Sigmoid colon (tissue), 7 donors: Measurements from ENCODE around the gene WRAP73. TPM values are rescaled to one million over a fixed set of nuclear protein-coding genes. Genes with fewer than 3 reads are reported as not detected.

Experiments used
- DNase-seq: peaks from one replicate; pipeline ENCODE4 v3.0.0-alpha.2; 2019
- H3K27ac ChIP-seq, 4 donors: fragments of 200-600 bp; sonication (generic); one replicate each; pipeline ENCODE4 v1.5.1; 2016 to 2019; ENCODE audit warnings: mild to moderate bottlenecking in 1 of 4
- H3K27me3 ChIP-seq, 3 donors: fragments of 200-600 bp; sonication (generic); one replicate each; pipeline ENCODE4 v1.5.1; 2019; ENCODE audit warnings: mild to moderate bottlenecking in 1 of 3
- H3K36me3 ChIP-seq, 4 donors: fragments of 200-600 bp; sonication (generic); one replicate each; pipeline ENCODE4 v1.5.1; 2016 to 2019
- H3K4me1 ChIP-seq, 4 donors: fragments of 200-600 bp; sonication (generic); one replicate each; pipeline ENCODE4 v1.5.1; 2017 to 2019
- H3K4me3 ChIP-seq, 4 donors: fragments of 200-600 bp; sonication (generic); one replicate each; pipeline ENCODE4 v1.5.1; 2017 to 2019; ENCODE audit warnings: mild to moderate bottlenecking in 2 of 4, moderate library complexity in 1 of 4
- H3K9me3 ChIP-seq, 4 donors: fragments of 200-600 bp in 3 of 4; sonication (generic) in 3 of 4; one replicate each; pipeline versions ENCODE4 v1.5.1 to v1.6.1; 2013 to 2019
- EP300 ChIP-seq, 4 donors: sonication (generic); formaldehyde crosslinking; IDR thresholded peaks; one replicate each; pipeline ENCODE4 v1.6.1; 2017; ENCODE audit warnings: antibody characterized with exemption in 4 of 4
- POLR2A ChIP-seq, 2 donors: fragments of 450-650 bp; IDR thresholded peaks; one replicate each; pipeline ENCODE4 v1.6.1; 2016; ENCODE audit warnings: antibody characterized with exemption in 2 of 2, mild to moderate bottlenecking in 2 of 2, moderate library complexity in 2 of 2
- POLR2AphosphoS5 ChIP-seq, 4 donors: sonication (generic); formaldehyde crosslinking; IDR thresholded peaks; one replicate each; pipeline ENCODE4 v1.6.1; 2017; ENCODE audit warnings: antibody characterized with exemption in 4 of 4
- WGBS, 2 donors: extraction: QIAGEN DNeasy Blood & Tissue Kit; methylation state at CpG; one replicate each; pipeline ENCODE4 v1.1.7; 2013; 5-methylcytosine and 5-hydroxymethylcytosine counted together
- intact Hi-C: fragments of 100-400 bp; cut with DNase I; formaldehyde crosslinking; loops from one replicate; pipeline ENCODE4 v1.15.1; 2023
- polyA plus RNA-seq, 3 donors: library from polyadenylated mRNA; stranded (reverse); fragments of 200-250 nt; gene quantifications; one replicate each; pipeline ENCODE4 v1.2.3, GENCODE V29; 2013
- total RNA-seq, 4 donors: library from RNA; depleted of rRNA; stranded (reverse); fragments of >200 nt; gene quantifications; one replicate each; pipeline ENCODE4 v1.1.0, GENCODE V29; 2016
- TF ChIP-seq, protein P1 (sequence below), 4 experiments: fragments of 450-650 bp in 3 of 4; fragments of 200-600 bp in 1 of 4; IDR thresholded peaks; one replicate each; pipeline ENCODE4 v1.5.1; 2016 to 2019; ENCODE audit warnings: antibody characterized with exemption in 4 of 4, mild to moderate bottlenecking in 3 of 4, moderate library complexity in 2 of 4
- donor health status: healthy with polysubstance abuse.
- donor health status: Bipolar disorder and iron deficiency.
- donor health status: healthy.

The WRAP73 gene
- total and polyA plus RNA-seq, 7 donors, result 11.4 to 24.2 (median 17.2) TPM

DNA sequence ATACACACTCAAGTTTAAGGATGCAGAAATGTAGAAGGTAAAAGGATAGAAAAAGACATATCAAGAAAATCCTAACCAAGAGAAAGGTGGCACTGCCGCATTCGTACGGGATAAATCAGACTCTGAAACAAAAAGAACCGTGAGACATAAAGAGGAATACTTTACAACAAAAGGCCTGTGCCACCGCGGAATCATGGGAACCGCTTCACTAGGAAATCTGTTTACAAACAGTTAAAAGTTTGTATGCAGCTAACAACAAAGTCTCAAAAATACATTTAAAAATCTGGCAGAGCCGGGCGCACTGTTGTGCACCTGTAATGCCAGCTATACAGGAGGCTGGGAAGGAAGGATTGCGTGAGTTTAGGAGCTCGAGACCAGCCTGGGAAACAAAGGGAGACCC, 8.1 kb downstream of the WRAP73 start:
- intact Hi-C loops, result no loop called here
- TF ChIP-seq, protein P1, sequence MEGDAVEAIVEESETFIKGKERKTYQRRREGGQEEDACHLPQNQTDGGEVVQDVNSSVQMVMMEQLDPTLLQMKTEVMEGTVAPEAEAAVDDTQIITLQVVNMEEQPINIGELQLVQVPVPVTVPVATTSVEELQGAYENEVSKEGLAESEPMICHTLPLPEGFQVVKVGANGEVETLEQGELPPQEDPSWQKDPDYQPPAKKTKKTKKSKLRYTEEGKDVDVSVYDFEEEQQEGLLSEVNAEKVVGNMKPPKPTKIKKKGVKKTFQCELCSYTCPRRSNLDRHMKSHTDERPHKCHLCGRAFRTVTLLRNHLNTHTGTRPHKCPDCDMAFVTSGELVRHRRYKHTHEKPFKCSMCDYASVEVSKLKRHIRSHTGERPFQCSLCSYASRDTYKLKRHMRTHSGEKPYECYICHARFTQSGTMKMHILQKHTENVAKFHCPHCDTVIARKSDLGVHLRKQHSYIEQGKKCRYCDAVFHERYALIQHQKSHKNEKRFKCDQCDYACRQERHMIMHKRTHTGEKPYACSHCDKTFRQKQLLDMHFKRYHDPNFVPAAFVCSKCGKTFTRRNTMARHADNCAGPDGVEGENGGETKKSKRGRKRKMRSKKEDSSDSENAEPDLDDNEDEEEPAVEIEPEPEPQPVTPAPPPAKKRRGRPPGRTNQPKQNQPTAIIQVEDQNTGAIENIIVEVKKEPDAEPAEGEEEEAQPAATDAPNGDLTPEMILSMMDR (IDR thresholded peaks at IDR 0.05), result no peak
- TF ChIP-seq POLR2A (IDR thresholded peaks at IDR 0.05), result no peak
- TF ChIP-seq EP300 (IDR thresholded peaks at IDR 0.05), result no peak
- TF ChIP-seq POLR2AphosphoS5 (IDR thresholded peaks at IDR 0.05), result no peak
- Histone ChIP-seq H3K27ac (no peak overlapping the region), H3K36me3 (peaks cover 10 to 75% (median 20%) of the 10 kb centered on the region in 4 donors), H3K4me3 (no peak overlapping the region), H3K27me3 (no peaks in the 10 kb centered on the region), H3K4me1 (no peaks in the 10 kb centered on the region), H3K9me3 (no peaks in the 10 kb centered on the region)
- no peak for DNase-seq
- WGBS, 2 donors, result 96 to 97% methylated on average over 11 of the region's 11 CpGs

DNA sequence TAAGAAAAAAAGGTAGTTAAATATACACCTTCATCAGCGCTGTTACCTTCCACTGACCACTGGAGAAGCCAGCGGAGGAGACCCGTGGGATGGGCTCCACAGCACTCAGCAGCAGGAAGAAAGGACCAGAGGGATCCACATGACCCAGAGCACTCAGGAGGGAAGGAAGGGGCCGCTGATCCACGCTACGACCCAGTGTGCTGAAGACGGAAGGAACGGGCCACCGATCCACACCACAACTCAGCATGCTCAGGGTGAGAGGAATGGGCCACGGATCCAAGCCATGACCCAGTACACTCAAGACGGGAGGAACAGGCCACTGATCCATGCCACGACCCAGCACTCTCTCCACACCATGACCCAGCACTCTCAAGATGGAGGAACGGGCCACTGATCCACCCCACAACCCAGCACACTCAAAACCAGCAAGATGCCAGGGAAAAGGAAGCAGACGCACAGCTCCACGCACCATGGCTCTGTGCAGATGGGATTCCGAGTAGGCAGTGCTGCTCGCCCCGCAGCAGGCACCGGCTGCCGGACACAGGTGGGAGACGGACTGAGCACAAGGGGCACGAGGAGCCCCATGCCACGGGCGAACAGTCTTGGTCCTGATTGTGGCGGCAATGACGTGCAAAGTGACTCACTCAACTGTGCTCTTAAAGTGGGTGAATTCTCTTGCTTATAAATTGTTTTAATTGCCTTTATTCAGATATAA, 8.7 kb downstream of the WRAP73 start:
- H3K36me3 ChIP-seq, result peaks cover 15 to 75% (median 27%) of the 10 kb centered on the region in 4 donors
- TF ChIP-seq POLR2A (IDR thresholded peaks at IDR 0.05) (no peak), POLR2AphosphoS5 (IDR thresholded peaks at IDR 0.05) (no peak), EP300 (IDR thresholded peaks at IDR 0.05) (no peak)
- TF ChIP-seq, protein P1 (IDR thresholded peaks at IDR 0.05), result no peak
- WGBS, 2 donors, result 95 to 96% methylated on average over 26 of the region's 26 CpGs
- intact Hi-C loops, result no loop called here
- H3K4me3 ChIP-seq, result no peak overlapping the region
- no peak for DNase-seq
- H3K27ac ChIP-seq, result no peak overlapping the region
- H3K4me1 ChIP-seq, result no peaks in the 10 kb centered on the region
- no peaks in the 10 kb centered on the region for H3K27me3 ChIP-seq
- no peaks in the 10 kb centered on the region for H3K9me3 ChIP-seq

DNA sequence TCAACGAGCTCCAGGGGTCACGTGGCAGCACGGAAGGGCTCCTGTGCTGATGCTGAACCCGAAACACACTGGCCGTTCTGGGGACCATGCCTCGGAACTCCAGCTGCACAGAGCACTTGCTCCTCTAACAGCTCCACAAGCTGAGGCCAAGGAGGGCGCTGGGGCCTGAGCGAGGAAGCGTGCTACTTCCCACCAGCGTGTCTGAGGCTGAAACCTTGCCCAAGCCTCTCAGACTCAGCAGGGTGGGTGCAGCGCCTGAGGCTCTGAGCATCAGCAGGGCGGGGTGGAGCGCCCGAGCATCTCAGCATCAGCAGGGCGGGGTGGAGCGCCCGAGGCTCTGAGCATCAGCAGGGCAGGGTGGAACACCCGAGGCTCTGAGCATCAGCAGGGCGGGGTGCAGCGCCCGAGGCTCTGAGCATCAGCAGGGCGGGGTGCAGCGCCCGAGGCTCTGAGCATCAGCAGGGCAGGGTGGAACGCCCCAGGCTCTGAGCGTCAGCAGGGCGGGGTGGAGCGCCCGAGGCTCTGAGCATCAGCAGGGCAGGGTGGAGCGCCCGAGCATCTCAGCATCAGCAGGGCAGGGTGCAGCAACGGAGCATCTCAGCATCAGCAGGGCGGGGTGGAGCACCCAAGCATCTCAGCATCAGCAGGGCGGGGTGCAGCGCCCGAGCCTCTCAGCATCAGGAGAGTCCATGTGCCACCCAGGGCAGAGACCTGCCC, 9.6 kb downstream of the WRAP73 start:
- DNase-seq, result no peak
- 81 to 90% methylated on average over 36 of the region's 36 CpGs for WGBS, 2 donors
- Histone ChIP-seq H3K27ac (no peak overlapping the region), H3K9me3 (no peaks in the 10 kb centered on the region), H3K36me3 (peaks cover 15 to 75% (median 32%) of the 10 kb centered on the region in 4 donors), H3K4me1 (no peaks in the 10 kb centered on the region), H3K27me3 (no peaks in the 10 kb centered on the region), H3K4me3 (no peak overlapping the region)
- intact Hi-C loops, result no loop called here
- TF ChIP-seq EP300 (IDR thresholded peaks at IDR 0.05) (no peak), POLR2A (IDR thresholded peaks at IDR 0.05) (no peak), POLR2AphosphoS5 (IDR thresholded peaks at IDR 0.05) (no peak)
- TF ChIP-seq, protein P1 (IDR thresholded peaks at IDR 0.05), result no peak

DNA sequence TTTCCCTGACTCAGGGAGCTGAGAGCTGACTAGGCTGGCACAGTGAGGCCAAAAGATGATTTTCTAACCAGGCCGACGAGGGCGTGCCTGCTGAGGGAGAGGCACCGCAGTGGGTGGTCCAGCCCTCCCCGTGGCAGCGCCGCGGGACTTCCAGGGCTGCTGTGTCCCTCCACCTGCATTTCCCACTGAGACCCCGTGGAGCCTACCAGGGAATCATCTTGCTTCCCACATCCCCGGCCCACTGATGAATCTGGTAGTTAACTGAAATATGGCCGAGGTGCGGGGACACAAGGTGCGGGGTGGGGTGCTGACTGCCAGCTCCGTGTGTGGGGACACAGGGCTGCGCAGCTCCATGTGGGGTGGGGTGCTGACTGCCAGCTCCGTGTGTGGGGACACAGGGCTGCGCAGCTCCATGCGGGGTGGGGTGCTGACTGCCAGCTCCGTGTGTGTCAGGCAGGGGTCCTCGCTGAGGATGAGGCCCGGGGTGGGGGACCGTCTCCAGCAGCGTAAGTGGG, 10.4 kb downstream of the WRAP73 start:
- no peaks in the 10 kb centered on the region for H3K4me1 ChIP-seq
- H3K4me3 ChIP-seq, result no peak overlapping the region
- H3K36me3 ChIP-seq, result peaks cover 20 to 75% (median 37%) of the 10 kb centered on the region in 4 donors
- no peak for DNase-seq
- intact Hi-C loops, result no loop called here
- no peaks in the 10 kb centered on the region for H3K9me3 ChIP-seq
- TF ChIP-seq, protein P1 (IDR thresholded peaks at IDR 0.05), result no peak
- TF ChIP-seq POLR2A (IDR thresholded peaks at IDR 0.05), result no peak
- no peak overlapping the region for H3K27ac ChIP-seq
- WGBS, 2 donors, result 96% methylated on average over 23 of the region's 23 CpGs
- H3K27me3 ChIP-seq, result no peaks in the 10 kb centered on the region
